ENCODE data around the gene ZFPL1.
A peak's percentile ranks its signal among the peaks of the same experiment; 100 is the strongest.

ZFPL1 gene

DNA sequence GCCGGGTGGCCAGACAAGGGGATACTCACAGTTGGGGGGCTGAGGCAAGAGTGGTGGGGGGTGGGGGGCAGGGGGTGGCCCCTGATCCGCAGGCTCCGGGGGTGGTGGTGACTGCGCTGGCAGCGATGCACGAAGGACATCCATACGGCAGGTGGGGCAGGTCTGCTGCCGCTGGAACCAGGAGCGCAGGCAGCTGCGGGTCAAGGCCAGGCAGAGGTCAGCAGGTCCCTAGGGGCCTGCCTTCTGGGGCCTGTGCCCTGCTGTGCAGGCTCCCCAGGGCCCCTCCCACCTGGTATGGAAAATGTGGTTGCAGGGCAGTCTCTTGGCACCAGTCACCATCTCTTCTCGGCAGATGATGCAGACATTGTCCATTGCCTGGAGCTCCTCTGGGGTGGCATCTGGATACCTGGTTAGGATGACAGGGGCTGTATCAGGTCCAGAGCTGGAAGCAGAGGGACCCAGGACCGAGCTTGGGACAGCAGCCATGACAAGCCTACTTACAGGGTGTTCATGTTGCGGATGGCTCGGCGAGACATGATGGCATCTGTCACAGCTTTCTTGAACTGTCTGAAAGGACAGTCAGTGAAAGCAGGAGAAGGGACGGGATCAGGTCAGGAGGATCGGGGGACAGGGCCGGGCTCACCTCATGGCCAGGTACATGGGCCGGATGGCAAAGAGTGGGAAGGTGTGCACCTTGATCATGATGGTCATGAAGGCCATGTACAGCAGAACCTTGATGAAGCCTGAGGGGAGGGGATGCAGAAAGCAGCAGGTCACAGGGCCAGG, 46.8 kb downstream of the ZFPL1 start:
- no peak for FAIRE-seq

DNA sequence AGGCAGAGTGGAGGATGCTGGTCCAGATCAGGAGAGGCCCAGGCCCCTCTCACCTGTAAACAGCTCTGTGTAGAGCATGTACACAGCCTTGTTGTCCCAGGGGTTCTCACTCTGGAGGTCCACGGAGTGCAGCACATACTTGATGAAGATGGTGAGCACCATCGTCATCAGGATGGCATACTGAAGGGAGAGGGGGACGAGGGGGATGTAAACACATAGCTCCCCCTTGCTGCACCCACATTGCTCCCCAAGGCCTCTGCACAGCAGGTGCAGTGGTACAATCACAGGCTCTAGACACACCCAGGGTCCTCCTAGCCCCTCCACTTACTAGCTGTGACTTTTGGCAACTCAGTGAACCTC, 47.4 kb downstream of the ZFPL1 start:
- no peak for FAIRE-seq

GRCh38 chr11:65131895-65132237, 47.8 kb downstream of the ZFPL1 start:
- no peak for FAIRE-seq

GRCh38 chr11:65132238-65132987, 48.4 kb downstream of the ZFPL1 start:
- FAIRE-seq = no peak

- FAIRE-seq = no peak
Measured at GRCh38 chr11:65132988-65133700, 49.1 kb downstream of the ZFPL1 start.

DNA sequence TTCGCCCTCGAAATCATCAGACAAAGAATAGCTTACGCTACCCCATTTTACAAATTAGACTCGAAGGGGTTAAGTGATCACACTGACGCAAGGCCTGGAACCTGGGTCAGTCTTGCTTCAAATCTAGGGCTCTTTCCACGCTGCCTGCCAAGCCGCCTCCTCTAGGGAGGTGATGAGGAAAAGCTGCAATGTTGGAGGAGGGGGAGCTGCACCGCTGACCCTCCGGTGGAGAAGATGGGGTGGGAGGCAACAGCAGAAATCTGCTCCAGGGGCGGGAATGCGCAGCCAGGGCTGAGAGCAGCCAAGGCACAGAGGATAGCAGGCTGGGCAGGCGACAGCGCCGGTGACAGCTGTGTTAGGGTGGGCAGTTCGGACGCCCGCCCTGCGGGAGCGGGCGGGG, 49.7 kb downstream of the ZFPL1 start:
- FAIRE-seq = no peak

DNA sequence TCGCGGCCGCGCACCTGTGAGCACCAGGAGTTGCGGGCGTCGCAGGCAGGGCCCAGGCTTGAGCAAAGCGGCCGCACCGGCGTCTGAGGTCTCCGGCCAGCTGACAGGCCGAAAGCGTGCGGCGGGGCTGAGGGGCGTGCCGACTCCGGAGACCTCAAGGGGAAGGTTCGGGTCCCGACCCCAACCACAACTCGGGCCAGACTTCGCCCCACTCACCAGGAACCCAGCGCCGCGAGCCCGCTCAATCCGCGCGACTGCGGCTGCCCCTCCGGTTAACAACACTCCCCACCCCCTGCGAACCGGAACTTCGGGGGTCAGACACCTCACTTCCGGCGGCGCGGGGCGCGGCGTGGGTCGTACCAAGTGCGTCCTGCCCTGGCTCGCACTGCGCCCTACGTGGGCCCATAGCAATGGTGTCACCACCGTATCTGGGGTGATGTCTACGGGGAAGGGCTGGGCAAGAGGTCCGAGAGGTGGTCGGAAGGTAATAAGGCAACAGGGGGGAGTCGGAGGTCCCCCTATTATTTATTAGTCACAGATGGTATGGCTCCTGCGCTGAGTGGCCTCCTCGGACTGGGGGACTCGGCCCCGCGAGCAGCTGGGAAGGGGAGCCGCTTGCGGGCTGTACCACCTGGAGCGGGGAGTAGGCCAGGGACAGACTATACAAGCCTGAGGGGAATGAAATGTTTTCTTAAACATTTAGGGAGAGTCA, 50.4 kb downstream of the ZFPL1 start, which contains the start of gene SYVN1:
SYVN1 (minus strand) TSS at position 280 of the 712 bp plus-strand sequence. CDS start 918 bp downstream, outside the sequence.
- no peak for FAIRE-seq

DNA sequence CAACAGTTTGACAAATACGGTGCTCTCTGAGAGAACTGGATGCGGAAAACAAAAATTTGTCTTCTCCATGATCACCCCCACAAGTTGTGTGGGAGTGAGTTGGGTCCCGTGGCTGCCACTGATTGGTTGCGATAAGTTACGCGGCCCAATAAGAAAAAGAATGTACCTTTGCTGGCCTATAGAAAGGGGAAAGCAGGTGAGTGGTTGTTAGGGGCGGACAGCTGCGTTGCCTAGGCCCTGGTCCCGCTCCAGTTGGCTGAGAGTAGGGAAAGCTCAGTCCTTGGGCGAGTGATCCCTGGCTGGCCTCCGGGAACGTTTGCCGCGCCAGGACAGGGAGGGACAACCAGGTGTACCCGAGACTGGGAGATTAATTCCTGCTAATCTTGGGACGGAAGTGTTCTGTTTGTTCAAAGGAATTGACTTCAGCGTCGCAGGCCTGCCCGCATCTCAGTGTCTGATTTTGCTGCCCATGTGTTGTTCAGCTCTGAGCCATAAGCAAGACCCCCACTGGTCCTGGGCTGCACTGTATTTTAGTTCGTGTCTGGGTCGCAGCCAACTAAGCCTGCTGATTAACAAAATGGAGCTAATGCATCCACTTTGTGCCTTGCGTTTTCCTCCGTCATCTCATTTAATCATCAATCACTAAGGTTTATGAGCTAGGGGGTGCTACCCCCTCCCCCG, 51.1 kb downstream of the ZFPL1 start:
- peak; percentile 94 for FAIRE-seq

GRCh38 chr11:65135633-65136145, 51.7 kb downstream of the ZFPL1 start:
- FAIRE-seq = no peak

GRCh38 chr11:65136515-65137096, 52.6 kb downstream of the ZFPL1 start:
- no peak for FAIRE-seq

Measured in TTC549 (cell line).